ENCODE results near the gene TRAPPC2L. TPM values are rescaled to one million over a fixed set of nuclear protein-coding genes. Genes with fewer than 3 reads are reported as not detected.

TRAPPC2L gene
- total RNA-seq, 2 donors from 2014 or later, result 110 TPM

GRCh38 chr16:88843256-88843655, 13.7 kb upstream of the TRAPPC2L start:
- no peaks in the 10 kb centered on the region for H3K9me3 Mint-ChIP-seq
- H3K27ac Mint-ChIP-seq, result no peak overlapping the region
- TF ChIP-seq CTCF (conservative IDR thresholded peaks at IDR 0.05), result no peak
- H3K4me1 ChIP-seq (ENCODE audit: control insufficient read depth, insufficient read depth, low read length), result no peaks in the 10 kb centered on the region
- no peak overlapping the region for H3K4me3 ChIP-seq (ENCODE audit: low read length)
- no peak overlapping the region for H3K4me3 Mint-ChIP-seq
- H3K4me1 Mint-ChIP-seq, result no peaks in the 10 kb centered on the region
- no peaks in the 10 kb centered on the region for H3K27me3 Mint-ChIP-seq (ENCODE audit: insufficient read depth)
- no peaks in the 10 kb centered on the region for H3K36me3 ChIP-seq (ENCODE audit: control insufficient read depth, insufficient read depth, low read length)
- no peak overlapping the region for H3K27ac ChIP-seq (ENCODE audit: low read depth, low read length)
- H3K9me3 ChIP-seq (ENCODE audit: control insufficient read depth, low read length), result no peaks in the 10 kb centered on the region
- H3K36me3 Mint-ChIP-seq (ENCODE audit: low read depth), result peaks cover 21% of the 10 kb centered on the region
- no peak for DNase-seq
- WGBS, 2 experiments (ENCODE audit: insufficient coverage in 1 of 2, insufficient read length in 1 of 2), result 93 to 94% methylated on average over 20 of the region's 20 CpGs
- no peak overlapping the region for H3K9ac ChIP-seq (ENCODE audit: extremely low read depth, low read length, poor library complexity, severe bottlenecking)
- no peaks in the 10 kb centered on the region for H3K27me3 ChIP-seq (ENCODE audit: control insufficient read depth, insufficient read depth, low read length, poor library complexity, severe bottlenecking)

GRCh38 chr16:88844419-88845036, 12.4 kb upstream of the TRAPPC2L start:
- Histone ChIP-seq H3K27ac (ENCODE audit: low read depth, low read length) (peak overlapping the region; percentile 47), H3K9ac (ENCODE audit: extremely low read depth, low read length, poor library complexity, severe bottlenecking) (no peak overlapping the region), H3K9me3 (ENCODE audit: control insufficient read depth, low read length) (no peaks in the 10 kb centered on the region), H3K4me1 (ENCODE audit: control insufficient read depth, insufficient read depth, low read length) (no peaks in the 10 kb centered on the region), H3K36me3 (ENCODE audit: control insufficient read depth, insufficient read depth, low read length) (no peaks in the 10 kb centered on the region), H3K4me3 (ENCODE audit: low read length) (no peak overlapping the region), H3K27me3 (ENCODE audit: control insufficient read depth, insufficient read depth, low read length, poor library complexity, severe bottlenecking) (no peaks in the 10 kb centered on the region)
- Mint-ChIP-seq H3K27ac (peak overlapping the region; percentile 32), H3K36me3 (ENCODE audit: low read depth) (peaks cover 19% of the 10 kb centered on the region), H3K9me3 (no peaks in the 10 kb centered on the region), H3K27me3 (ENCODE audit: insufficient read depth) (no peaks in the 10 kb centered on the region), H3K4me1 (no peaks in the 10 kb centered on the region), H3K4me3 (no peak overlapping the region)
- DNase-seq, result peak; percentile 79
- TF ChIP-seq CTCF (conservative IDR thresholded peaks at IDR 0.05), result peak; percentile 74
- WGBS, 2 experiments (ENCODE audit: insufficient coverage in 1 of 2, insufficient read length in 1 of 2), result 79 to 96% methylated on average over 6 to 11 of the region's 11 CpGs

GRCh38 chr16:88846088-88846487, 10.8 kb upstream of the TRAPPC2L start:
- 94 to 100% methylated on average over 6 to 9 of the region's 9 CpGs for WGBS, 2 experiments (ENCODE audit: insufficient coverage in 1 of 2, insufficient read length in 1 of 2)
- no peaks in the 10 kb centered on the region for H3K9me3 ChIP-seq (ENCODE audit: control insufficient read depth, low read length)
- no peak overlapping the region for H3K4me3 ChIP-seq (ENCODE audit: low read length)
- Mint-ChIP-seq H3K9me3 (peaks cover 2% of the 10 kb centered on the region), H3K4me3 (no peak overlapping the region), H3K27me3 (ENCODE audit: insufficient read depth) (no peaks in the 10 kb centered on the region), H3K27ac (no peak overlapping the region), H3K4me1 (no peaks in the 10 kb centered on the region), H3K36me3 (ENCODE audit: low read depth) (peaks cover 22% of the 10 kb centered on the region)
- no peaks in the 10 kb centered on the region for H3K4me1 ChIP-seq (ENCODE audit: control insufficient read depth, insufficient read depth, low read length)
- H3K9ac ChIP-seq (ENCODE audit: extremely low read depth, low read length, poor library complexity, severe bottlenecking), result no peak overlapping the region
- no peak for TF ChIP-seq CTCF (conservative IDR thresholded peaks at IDR 0.05)
- DNase-seq, result no peak
- no peaks in the 10 kb centered on the region for H3K36me3 ChIP-seq (ENCODE audit: control insufficient read depth, insufficient read depth, low read length)
- no peaks in the 10 kb centered on the region for H3K27me3 ChIP-seq (ENCODE audit: control insufficient read depth, insufficient read depth, low read length, poor library complexity, severe bottlenecking)
- no peak overlapping the region for H3K27ac ChIP-seq (ENCODE audit: low read depth, low read length)
